KMS-11 (cell line): ENCODE data around the gene ABCA6.

Experiments
- H2AFZ ChIP-seq: fragments of 200-600 bp; sonication (generic); 2 replicates; pipeline ENCODE4 v1.6.1; 2016; ENCODE audit warnings: antibody characterized with exemption, mixed run types, low read depth
- H3K27ac ChIP-seq: fragments of 200-600 bp; sonication (generic); 2 replicates; pipeline ENCODE4 v1.6.1; 2016; ENCODE audit warnings: mild to moderate bottlenecking, mixed run types
- H3K27me3 ChIP-seq: fragments of 200-600 bp; sonication (generic); 2 replicates; pipeline ENCODE4 v1.6.1; 2017; ENCODE audit warnings: mild to moderate bottlenecking, low read depth, mixed run types, moderate library complexity; ENCODE audit not compliant: insufficient read depth
- H3K36me3 ChIP-seq: fragments of 200-600 bp; sonication (generic); 2 replicates; pipeline ENCODE4 v1.6.1; 2017; ENCODE audit warnings: mild to moderate bottlenecking, mixed run types; ENCODE audit not compliant: insufficient read depth
- H3K4me1 ChIP-seq: fragments of 200-600 bp; sonication (generic); 2 replicates; pipeline ENCODE4 v1.6.1; 2016; ENCODE audit warnings: mild to moderate bottlenecking, low read depth, mixed run types; ENCODE audit not compliant: poor library complexity, severe bottlenecking
- H3K4me2 ChIP-seq: fragments of 200-600 bp; sonication (generic); 2 replicates; pipeline ENCODE4 v1.7.0; 2016; ENCODE audit warnings: mild to moderate bottlenecking, mixed run types
- H3K4me3 ChIP-seq: fragments of 200-600 bp; sonication (generic); IDR thresholded peaks from 2 replicates; pipeline ENCODE4 v1.6.1; 2017; ENCODE audit warnings: low read depth, low read length, mixed read lengths; ENCODE audit not compliant: insufficient read depth
- H3K79me2 ChIP-seq: fragments of 200-600 bp; sonication (generic); 2 replicates; pipeline ENCODE4 v1.6.1; 2016; ENCODE audit warnings: low read depth, mixed run types; ENCODE audit not compliant: insufficient read depth
- H3K9ac ChIP-seq: fragments of 200-600 bp; sonication (generic); 2 replicates; pipeline ENCODE4 v1.6.1; 2016; ENCODE audit warnings: mild to moderate bottlenecking, mixed run types
- H4K20me1 ChIP-seq: fragments of 200-600 bp; sonication (generic); 2 replicates; pipeline ENCODE4 v1.6.1; 2016; ENCODE audit warnings: mild to moderate bottlenecking, mixed run types; ENCODE audit not compliant: insufficient read depth
- CTCF ChIP-seq: fragments of 200-600 bp; sonication (generic); conservative IDR thresholded peaks from 2 replicates; pipeline ENCODE4 v1.6.1; 2017; ENCODE audit warnings: low read depth, mild to moderate bottlenecking, antibody characterized with exemption, low read length, moderate library complexity, mixed read lengths

Gene ABCA6

GRCh38 chr17:69056179-69056823 lies 85.4 kb downstream of the ABCA6 start:
- H3K36me3 ChIP-seq, result no peaks in the 10 kb centered on the region
- H3K4me3 ChIP-seq, result no peak overlapping the region
- no peaks in the 10 kb centered on the region for H3K79me2 ChIP-seq
- H4K20me1 ChIP-seq, result no peaks in the 10 kb centered on the region
- H3K4me2 ChIP-seq, result no peak overlapping the region
- H3K27ac ChIP-seq, result no peak overlapping the region
- H2AFZ ChIP-seq, result no peak overlapping the region
- no peaks in the 10 kb centered on the region for H3K4me1 ChIP-seq
- no peak overlapping the region for H3K9ac ChIP-seq
- no peaks in the 10 kb centered on the region for H3K27me3 ChIP-seq
- no peak for TF ChIP-seq CTCF

- no peaks in the 10 kb centered on the region for H4K20me1 ChIP-seq
- no peak for TF ChIP-seq CTCF
- H3K4me3 ChIP-seq, result no peak overlapping the region
- H2AFZ ChIP-seq, result no peak overlapping the region
- no peak overlapping the region for H3K27ac ChIP-seq
- no peaks in the 10 kb centered on the region for H3K27me3 ChIP-seq
- H3K4me2 ChIP-seq, result no peak overlapping the region
- H3K36me3 ChIP-seq, result no peaks in the 10 kb centered on the region; the same call in 1 of the 2 replicates
- no peak overlapping the region for H3K9ac ChIP-seq
- no peaks in the 10 kb centered on the region for H3K4me1 ChIP-seq
- H3K79me2 ChIP-seq, result no peaks in the 10 kb centered on the region
These were observed 86.4 kb downstream of the ABCA6 start for GRCh38 chr17:69055334-69055733.

GRCh38 chr17:69050999-69051775 lies 90.5 kb downstream of the ABCA6 start:
- TF ChIP-seq CTCF, result no peak
- Histone ChIP-seq H3K4me3 (no peak overlapping the region), H3K4me2 (no peak overlapping the region), H3K27me3 (no peaks in the 10 kb centered on the region), H3K4me1 (no peaks in the 10 kb centered on the region), H3K36me3 (no peaks in the 10 kb centered on the region; the same call in 1 of the 2 replicates), H3K79me2 (no peaks in the 10 kb centered on the region), H4K20me1 (no peaks in the 10 kb centered on the region), H2AFZ (no peak overlapping the region), H3K27ac (no peak overlapping the region), H3K9ac (no peak overlapping the region)

- no peaks in the 10 kb centered on the region for H4K20me1 ChIP-seq
- TF ChIP-seq CTCF, result no peak
- H3K27me3 ChIP-seq, result no peaks in the 10 kb centered on the region
- H3K79me2 ChIP-seq, result no peaks in the 10 kb centered on the region
- no peak overlapping the region for H2AFZ ChIP-seq
- H3K27ac ChIP-seq, result no peak overlapping the region
- no peak overlapping the region for H3K4me2 ChIP-seq
- no peaks in the 10 kb centered on the region for H3K4me1 ChIP-seq
- no peak overlapping the region for H3K9ac ChIP-seq
- H3K36me3 ChIP-seq, result no peaks in the 10 kb centered on the region; the same call in 1 of the 2 replicates
- H3K4me3 ChIP-seq, result no peak overlapping the region
These were observed 93.1 kb downstream of the ABCA6 start for GRCh38 chr17:69048634-69049033.
